ENCODE data around the gene SLC4A8. TPM values are rescaled to one million over a fixed set of nuclear protein-coding genes. Genes with fewer than 3 reads are reported as not detected.

Gene SLC4A8
- total RNA-seq, 1 experiment from 2014 or later, result 26.3 TPM

GRCh38 chr12:51525518-51525917, 100.9 kb downstream of the SLC4A8 start:
- no peak overlapping the region for H2BK5ac ChIP-seq (ENCODE audit: insufficient read length, low read length)
- no peaks in the 10 kb centered on the region for H3K27me3 Mint-ChIP-seq (ENCODE audit: low read depth)
- H2AFZ ChIP-seq (ENCODE audit: low read length), result no peak overlapping the region
- no peak overlapping the region for H3K27ac ChIP-seq (ENCODE audit: insufficient read length, low read depth, low read length)
- H4K91ac ChIP-seq (ENCODE audit: insufficient read length, low read depth, low read length), result no peak overlapping the region
- peaks cover 5 to 9% of the 10 kb centered on the region in 2 experiments; a peak in 3 of 4 replicates for H3K4me1 Mint-ChIP-seq
- no peak overlapping the region for H2BK120ac ChIP-seq (ENCODE audit: low read depth, low read length, poor library complexity, severe bottlenecking)
- H3K4me3 Mint-ChIP-seq, result no peak overlapping the region
- DNase-seq, result no peak
- H3K23me2 ChIP-seq (ENCODE audit: insufficient read length, low read depth, low read length, poor library complexity, severe bottlenecking), result no peaks in the 10 kb centered on the region
- no peaks in the 10 kb centered on the region for H4K20me1 ChIP-seq (ENCODE audit: control insufficient read depth, insufficient read depth, insufficient read length)
- no peak overlapping the region for H2AK5ac ChIP-seq (ENCODE audit: insufficient read length, low read length)
- no peaks in the 10 kb centered on the region for H3K4me1 ChIP-seq (ENCODE audit: insufficient read depth, low read length)
- H3K4me2 ChIP-seq (ENCODE audit: insufficient read depth, insufficient read length, low read length), result no peak overlapping the region
- TF ChIP-seq CTCF (conservative IDR thresholded peaks at IDR 0.05), result no peak
- no peak overlapping the region for H3K4ac ChIP-seq (ENCODE audit: low read depth, low read length)
- no peaks in the 10 kb centered on the region for H3K9me3 ChIP-seq (ENCODE audit: control insufficient read depth, low read depth, low read length)
- H3K27ac Mint-ChIP-seq, result no peak overlapping the region
- no peaks in the 10 kb centered on the region for H3K36me3 Mint-ChIP-seq (ENCODE audit: insufficient read depth in 1 of 3, low read depth in 3 of 3)
- no peak overlapping the region for H4K8ac ChIP-seq (replicated peaks; ENCODE audit: insufficient read length, low read depth, low read length)
- no peak overlapping the region for H3K18ac ChIP-seq (ENCODE audit: insufficient read length, low read depth, low read length)
- no peak overlapping the region for H4K5ac ChIP-seq (ENCODE audit: insufficient read length, low read depth, low read length)
- H2BK20ac ChIP-seq (ENCODE audit: low read depth, low read length, poor library complexity, severe bottlenecking), result no peak overlapping the region
- no peak overlapping the region for H3K23ac ChIP-seq (ENCODE audit: insufficient read length, low read depth, low read length)
- no peak overlapping the region for H3T11ph ChIP-seq (ENCODE audit: low read length)
- H3K27me3 ChIP-seq (ENCODE audit: insufficient read depth, low read length), result no peaks in the 10 kb centered on the region; the same call in 1 of the 2 replicates
- H3K9me3 Mint-ChIP-seq, result no peaks in the 10 kb centered on the region
- H2BK12ac ChIP-seq (ENCODE audit: insufficient read length, low read depth, low read length), result no peak overlapping the region
- WGBS (ENCODE audit: extremely low coverage, insufficient read length, low lambda C conversion rate), result no CpG with 5 or more reads among the region's 11 CpGs
- H3K56ac ChIP-seq (ENCODE audit: insufficient read length, low read depth, low read length), result no peak overlapping the region
- H3K79me1 ChIP-seq (ENCODE audit: insufficient read depth, low read depth, low read length, poor library complexity, severe bottlenecking), result no peaks in the 10 kb centered on the region
- no peak overlapping the region for H3K14ac ChIP-seq (ENCODE audit: insufficient read depth, low read length)
- no peaks in the 10 kb centered on the region for H3K79me2 ChIP-seq (ENCODE audit: insufficient read depth, low read length)
- no peak overlapping the region for H2BK15ac ChIP-seq (ENCODE audit: low read depth, low read length)
- H3K9ac ChIP-seq (ENCODE audit: extremely low read depth, insufficient read length, low read length), result no peak overlapping the region

Measured in H9 (cell line).